Measurements from ENCODE around the gene PCDH15.

DNA sequence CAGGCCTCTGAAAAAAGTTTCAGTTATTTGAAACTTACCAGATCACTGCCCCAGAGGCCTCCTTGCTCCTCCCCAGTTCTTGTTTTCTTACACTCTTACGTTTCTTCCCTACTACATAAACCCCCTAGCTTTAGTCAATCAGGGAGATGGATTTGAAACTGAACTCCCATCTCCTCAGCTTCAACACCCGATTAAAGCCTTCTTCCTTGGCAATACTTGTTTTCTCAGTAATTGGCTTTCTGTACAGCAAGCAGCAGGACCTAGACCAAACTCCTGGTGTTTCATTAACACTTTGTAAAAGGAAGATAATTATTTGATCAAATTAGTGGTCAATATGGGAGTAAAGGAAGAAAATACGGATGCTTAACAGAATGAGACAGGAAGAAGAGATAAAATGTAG, 870.4 kb downstream of the PCDH15 start:
- TF ChIP-seq, protein P1, sequence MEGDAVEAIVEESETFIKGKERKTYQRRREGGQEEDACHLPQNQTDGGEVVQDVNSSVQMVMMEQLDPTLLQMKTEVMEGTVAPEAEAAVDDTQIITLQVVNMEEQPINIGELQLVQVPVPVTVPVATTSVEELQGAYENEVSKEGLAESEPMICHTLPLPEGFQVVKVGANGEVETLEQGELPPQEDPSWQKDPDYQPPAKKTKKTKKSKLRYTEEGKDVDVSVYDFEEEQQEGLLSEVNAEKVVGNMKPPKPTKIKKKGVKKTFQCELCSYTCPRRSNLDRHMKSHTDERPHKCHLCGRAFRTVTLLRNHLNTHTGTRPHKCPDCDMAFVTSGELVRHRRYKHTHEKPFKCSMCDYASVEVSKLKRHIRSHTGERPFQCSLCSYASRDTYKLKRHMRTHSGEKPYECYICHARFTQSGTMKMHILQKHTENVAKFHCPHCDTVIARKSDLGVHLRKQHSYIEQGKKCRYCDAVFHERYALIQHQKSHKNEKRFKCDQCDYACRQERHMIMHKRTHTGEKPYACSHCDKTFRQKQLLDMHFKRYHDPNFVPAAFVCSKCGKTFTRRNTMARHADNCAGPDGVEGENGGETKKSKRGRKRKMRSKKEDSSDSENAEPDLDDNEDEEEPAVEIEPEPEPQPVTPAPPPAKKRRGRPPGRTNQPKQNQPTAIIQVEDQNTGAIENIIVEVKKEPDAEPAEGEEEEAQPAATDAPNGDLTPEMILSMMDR (conservative IDR thresholded peaks at IDR 0.05; ENCODE audit: low read length), result no peak
- no peak for TF ChIP-seq EZH2phosphoT487 (IDR thresholded peaks at IDR 0.05; ENCODE audit: borderline replicate concordance)

All from Loucy (cell line).